GM21526 (cell line): ENCODE data around the gene BCS1L.
A peak's percentile ranks its signal among the peaks of the same experiment; 100 is the strongest.

Source experiments
- ATAC-seq: cut with Tn5 transposase; IDR thresholded peaks from one replicate; pipeline ENCODE4 v1.9.1; 2021; ENCODE audit warnings: moderate library complexity; ENCODE audit not compliant: unreplicated experiment, low FRiP score

BCS1L gene

GRCh38 chr2:218659258-218659987 is at the start of gene BCS1L, which contains the start of gene ZNF142:
Gene BCS1L, plus strand, starts transcription at chr2:218659683. Its CDS starts 1,305 bp downstream, at chr2:218660988.
Gene ZNF142, minus strand, starts transcription at chr2:218659623. Its CDS starts 3,194 bp downstream, at chr2:218656429.
- peak; percentile 88 for ATAC-seq

- ATAC-seq, result no peak
Observed at GRCh38 chr2:218615868-218616315, 43.6 kb upstream of the BCS1L start.

GRCh38 chr2:218618102-218618860 is 41.2 kb upstream of the BCS1L start:
- ATAC-seq, result no peak

GRCh38 chr2:218621007-218621406 is 38.5 kb upstream of the BCS1L start:
- ATAC-seq, result no peak

- no peak for ATAC-seq
Observed at GRCh38 chr2:218622606-218623365, 36.7 kb upstream of the BCS1L start.

GRCh38 chr2:218623366-218623705 is 36.1 kb upstream of the BCS1L start:
- ATAC-seq, result no peak

GRCh38 chr2:218626369-218626768 is 33.1 kb upstream of the BCS1L start:
- no peak for ATAC-seq

GRCh38 chr2:218627939-218628338 is 31.5 kb upstream of the BCS1L start:
- ATAC-seq, result no peak

- ATAC-seq, result no peak
Observed at GRCh38 chr2:218631837-218632236, 27.6 kb upstream of the BCS1L start.

- no peak for ATAC-seq
Observed at GRCh38 chr2:218635719-218636118, 23.8 kb upstream of the BCS1L start.

- ATAC-seq, result no peak
Observed at GRCh38 chr2:218638372-218638771, 21.1 kb upstream of the BCS1L start.

GRCh38 chr2:218642121-218642656 is 17.3 kb upstream of the BCS1L start:
- no peak for ATAC-seq

- no peak for ATAC-seq
Observed at GRCh38 chr2:218642786-218643185, 16.7 kb upstream of the BCS1L start.

- no peak for ATAC-seq
Observed at GRCh38 chr2:218643751-218644310, 15.7 kb upstream of the BCS1L start.

- no peak for ATAC-seq
Observed at GRCh38 chr2:218644721-218645120, 14.8 kb upstream of the BCS1L start.

GRCh38 chr2:218645126-218645525 is 14.4 kb upstream of the BCS1L start:
- ATAC-seq, result no peak

- ATAC-seq, result no peak
Observed at GRCh38 chr2:218648088-218648786, 11.2 kb upstream of the BCS1L start.

- no peak for ATAC-seq
Observed at GRCh38 chr2:218648787-218649100, 10.7 kb upstream of the BCS1L start.

GRCh38 chr2:218655751-218656150 is 3.7 kb upstream of the BCS1L start:
- no peak for ATAC-seq

GRCh38 chr2:218658671-218659257 is 719 bp upstream of the BCS1L start:
- ATAC-seq, result peak; percentile 44
